Endothelial cell of umbilical vein (primary cell): ENCODE results near the gene DIO1.

Experiments used
- EZH2 ChIP-seq: IDR thresholded peaks from 2 replicates; pipeline ENCODE4 v1.6.1; 2012; ENCODE audit warnings: borderline replicate concordance, low read depth, mild to moderate bottlenecking, moderate library complexity, low read length, inconsistent platforms; ENCODE audit not compliant: severe bottlenecking
- POLR2A ChIP-seq: IDR thresholded peaks from 2 replicates; pipeline ENCODE4 v1.6.1; 2012; ENCODE audit warnings: low read depth, mild to moderate bottlenecking, control low read depth, low read length
- POLR2AphosphoS5 ChIP-seq: IDR thresholded peaks from 2 replicates; pipeline ENCODE4 v1.6.1; 2012; ENCODE audit warnings: low read depth, mild to moderate bottlenecking, control low read depth, low read length, moderate library complexity; ENCODE audit not compliant: insufficient read depth
- TF ChIP-seq, protein P1 (sequence below), 2 donors: IDR thresholded peaks; 1 replicate in 1 of 2; 2 replicates in 1 of 2; pipeline ENCODE4 v1.5.1; 2011; ENCODE audit warnings: low read length in 2 of 2, mild to moderate bottlenecking in 2 of 2, moderate library complexity in 2 of 2, control low read depth in 1 of 2, inconsistent platforms in 1 of 2, low read depth in 1 of 2; ENCODE audit not compliant: insufficient read depth in 1 of 2; ENCODE audit errors: extremely low read depth in 1 of 2
- TF ChIP-seq, protein P2 (sequence below): IDR thresholded peaks from 2 replicates; pipeline ENCODE4 v1.6.1; 2011; ENCODE audit not compliant: insufficient read depth, insufficient read length

DNA sequence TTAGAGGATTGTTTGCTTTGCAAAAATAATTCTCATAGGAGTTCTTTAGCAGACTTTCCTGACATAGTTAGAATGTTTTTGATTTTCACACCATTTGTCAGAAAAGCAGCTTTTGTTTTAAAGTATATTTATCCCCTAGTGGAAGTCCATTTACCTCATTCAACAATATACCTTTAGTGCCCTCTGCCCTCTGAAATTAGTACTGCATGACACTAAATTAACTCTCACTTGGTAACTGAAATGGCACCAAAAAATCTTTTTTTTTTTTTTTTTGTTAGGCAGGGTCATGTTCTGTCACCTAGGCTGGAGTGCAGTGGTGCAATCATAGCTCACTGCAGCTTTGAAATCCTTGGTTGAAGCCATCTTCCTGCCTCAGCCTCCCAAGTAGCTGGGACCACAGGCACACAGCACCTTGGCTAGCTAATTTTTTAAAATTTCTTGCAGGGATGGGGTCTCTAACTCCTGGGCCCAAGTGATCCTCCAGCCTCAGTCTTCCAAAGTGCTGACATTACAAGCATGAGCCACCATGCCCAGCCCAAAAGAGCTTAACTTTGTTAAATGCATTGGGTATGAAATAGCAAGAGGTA is 65.8 kb downstream of the DIO1 start:
- TF ChIP-seq, protein P1, sequence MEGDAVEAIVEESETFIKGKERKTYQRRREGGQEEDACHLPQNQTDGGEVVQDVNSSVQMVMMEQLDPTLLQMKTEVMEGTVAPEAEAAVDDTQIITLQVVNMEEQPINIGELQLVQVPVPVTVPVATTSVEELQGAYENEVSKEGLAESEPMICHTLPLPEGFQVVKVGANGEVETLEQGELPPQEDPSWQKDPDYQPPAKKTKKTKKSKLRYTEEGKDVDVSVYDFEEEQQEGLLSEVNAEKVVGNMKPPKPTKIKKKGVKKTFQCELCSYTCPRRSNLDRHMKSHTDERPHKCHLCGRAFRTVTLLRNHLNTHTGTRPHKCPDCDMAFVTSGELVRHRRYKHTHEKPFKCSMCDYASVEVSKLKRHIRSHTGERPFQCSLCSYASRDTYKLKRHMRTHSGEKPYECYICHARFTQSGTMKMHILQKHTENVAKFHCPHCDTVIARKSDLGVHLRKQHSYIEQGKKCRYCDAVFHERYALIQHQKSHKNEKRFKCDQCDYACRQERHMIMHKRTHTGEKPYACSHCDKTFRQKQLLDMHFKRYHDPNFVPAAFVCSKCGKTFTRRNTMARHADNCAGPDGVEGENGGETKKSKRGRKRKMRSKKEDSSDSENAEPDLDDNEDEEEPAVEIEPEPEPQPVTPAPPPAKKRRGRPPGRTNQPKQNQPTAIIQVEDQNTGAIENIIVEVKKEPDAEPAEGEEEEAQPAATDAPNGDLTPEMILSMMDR (IDR thresholded peaks at IDR 0.05; ENCODE audit: extremely low read depth in 1 of 2, insufficient read depth in 1 of 2, low read depth in 1 of 2, low read length in 2 of 2): peak; percentile 19 to 25
- TF ChIP-seq, protein P2, sequence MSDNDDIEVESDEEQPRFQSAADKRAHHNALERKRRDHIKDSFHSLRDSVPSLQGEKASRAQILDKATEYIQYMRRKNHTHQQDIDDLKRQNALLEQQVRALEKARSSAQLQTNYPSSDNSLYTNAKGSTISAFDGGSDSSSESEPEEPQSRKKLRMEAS: no peak
- TF ChIP-seq POLR2A (no peak), EZH2 (no peak), POLR2AphosphoS5 (no peak)
